ENCODE results near the gene MLH1. TPM values are rescaled to one million over a fixed set of nuclear protein-coding genes. Genes with fewer than 3 reads are reported as not detected.

Gene MLH1
- polyA plus RNA-seq, 2 of the 4 experiments (the other 2 are of a cell fraction) = 61.8 to 73.1 TPM

DNA sequence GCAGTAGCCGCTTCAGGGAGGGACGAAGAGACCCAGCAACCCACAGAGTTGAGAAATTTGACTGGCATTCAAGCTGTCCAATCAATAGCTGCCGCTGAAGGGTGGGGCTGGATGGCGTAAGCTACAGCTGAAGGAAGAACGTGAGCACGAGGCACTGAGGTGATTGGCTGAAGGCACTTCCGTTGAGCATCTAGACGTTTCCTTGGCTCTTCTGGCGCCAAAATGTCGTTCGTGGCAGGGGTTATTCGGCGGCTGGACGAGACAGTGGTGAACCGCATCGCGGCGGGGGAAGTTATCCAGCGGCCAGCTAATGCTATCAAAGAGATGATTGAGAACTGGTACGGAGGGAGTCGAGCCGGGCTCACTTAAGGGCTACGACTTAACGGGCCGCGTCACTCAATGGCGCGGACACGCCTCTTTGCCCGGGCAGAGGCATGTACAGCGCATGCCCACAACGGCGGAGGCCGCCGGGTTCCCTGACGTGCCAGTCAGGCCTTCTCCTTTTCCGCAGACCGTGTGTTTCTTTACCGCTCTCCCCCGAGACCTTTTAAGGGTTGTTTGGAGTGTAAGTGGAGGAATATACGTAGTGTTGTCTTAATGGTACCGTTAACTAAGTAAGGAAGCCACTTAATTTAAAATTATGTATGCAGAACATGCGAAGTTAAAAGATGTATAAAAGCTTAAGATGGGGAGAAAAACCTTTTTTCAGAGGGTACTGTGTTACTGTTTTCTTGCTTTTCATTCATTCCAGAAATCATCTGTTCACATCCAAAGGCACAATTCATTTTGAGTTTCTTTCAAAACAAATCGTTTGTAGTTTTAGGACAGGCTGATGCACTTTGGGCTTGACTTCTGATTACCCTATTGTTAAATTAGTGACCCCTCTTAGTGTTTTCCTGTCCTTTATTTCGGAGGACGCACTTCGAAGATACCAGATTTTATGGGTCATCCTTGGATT, at the start of gene MLH1 (continued):
- no peak for TF ChIP-seq SMC3 (IDR thresholded peaks at IDR 0.05)
- TF ChIP-seq, protein P1, sequence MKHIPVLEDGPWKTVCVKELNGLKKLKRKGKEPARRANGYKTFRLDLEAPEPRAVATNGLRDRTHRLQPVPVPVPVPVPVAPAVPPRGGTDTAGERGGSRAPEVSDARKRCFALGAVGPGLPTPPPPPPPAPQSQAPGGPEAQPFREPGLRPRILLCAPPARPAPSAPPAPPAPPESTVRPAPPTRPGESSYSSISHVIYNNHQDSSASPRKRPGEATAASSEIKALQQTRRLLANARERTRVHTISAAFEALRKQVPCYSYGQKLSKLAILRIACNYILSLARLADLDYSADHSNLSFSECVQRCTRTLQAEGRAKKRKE (CRISPR knock-in tag; IDR thresholded peaks at IDR 0.05; ENCODE audit: low read depth) = no peak
- no peak for TF ChIP-seq NR3C1 (IDR thresholded peaks at IDR 0.05)
- no peak for TF ChIP-seq RARB (CRISPR knock-in tag; IDR thresholded peaks at IDR 0.05)
- no peak for TF ChIP-seq RAD21 (conservative IDR thresholded peaks at IDR 0.05 in 1 of 2, IDR thresholded peaks at IDR 0.05 in 1 of 2)
- TF ChIP-seq BHLHE40 (IDR thresholded peaks at IDR 0.05; ENCODE audit: low read depth, low read length) = peak; percentile 94
- peak; percentile 14; the same call in 1 of the 2 replicates for TF ChIP-seq GATA3 (IDR thresholded peaks at IDR 0.05; ENCODE audit: borderline replicate concordance)
- TF ChIP-seq, protein P2, sequence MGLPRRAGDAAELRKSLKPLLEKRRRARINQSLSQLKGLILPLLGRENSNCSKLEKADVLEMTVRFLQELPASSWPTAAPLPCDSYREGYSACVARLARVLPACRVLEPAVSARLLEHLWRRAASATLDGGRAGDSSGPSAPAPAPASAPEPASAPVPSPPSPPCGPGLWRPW (IDR thresholded peaks at IDR 0.05) = no peak
- TF ChIP-seq RNF2 (IDR thresholded peaks at IDR 0.05; ENCODE audit: borderline replicate concordance, low read depth) = no peak
- no peak for TF ChIP-seq FOSL2 (IDR thresholded peaks at IDR 0.05)
- no peak for TF ChIP-seq FOSL2 (CRISPR knock-in tag; IDR thresholded peaks at IDR 0.05)
- TF ChIP-seq, protein P3, sequence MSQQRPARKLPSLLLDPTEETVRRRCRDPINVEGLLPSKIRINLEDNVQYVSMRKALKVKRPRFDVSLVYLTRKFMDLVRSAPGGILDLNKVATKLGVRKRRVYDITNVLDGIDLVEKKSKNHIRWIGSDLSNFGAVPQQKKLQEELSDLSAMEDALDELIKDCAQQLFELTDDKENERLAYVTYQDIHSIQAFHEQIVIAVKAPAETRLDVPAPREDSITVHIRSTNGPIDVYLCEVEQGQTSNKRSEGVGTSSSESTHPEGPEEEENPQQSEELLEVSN (IDR thresholded peaks at IDR 0.05; ENCODE audit: borderline replicate concordance, low read depth) = peak; percentile 93
- peak; percentile 58 to 89; a peak in 3 of 4 replicates for TF ChIP-seq CEBPB (IDR thresholded peaks at IDR 0.05)
- no peak for TF ChIP-seq CBX2 (IDR thresholded peaks at IDR 0.05; ENCODE audit: borderline replicate concordance, low read depth)
- 0 out of 2 replicates have a peak, but pooled peaks have one; percentile 68 for TF ChIP-seq RFX5 (IDR thresholded peaks at IDR 0.05)
- 0 out of 2 replicates have a peak, but pooled peaks have one; percentile 32 for TF ChIP-seq TFCP2L1 (CRISPR knock-in tag; IDR thresholded peaks at IDR 0.05)
- no peak for TF ChIP-seq HOXB5 (CRISPR knock-in tag; IDR thresholded peaks at IDR 0.05)
- TF ChIP-seq ZFP36 (IDR thresholded peaks at IDR 0.05; ENCODE audit: borderline replicate concordance, partially characterized antibody) = no peak
- 0 out of 2 replicates have a peak, but pooled peaks have one; percentile 15 for TF ChIP-seq KDM5A (IDR thresholded peaks at IDR 0.05)
- no peak for TF ChIP-seq CHD4 (IDR thresholded peaks at IDR 0.05; ENCODE audit: borderline replicate concordance)
- TF ChIP-seq, protein P4, sequence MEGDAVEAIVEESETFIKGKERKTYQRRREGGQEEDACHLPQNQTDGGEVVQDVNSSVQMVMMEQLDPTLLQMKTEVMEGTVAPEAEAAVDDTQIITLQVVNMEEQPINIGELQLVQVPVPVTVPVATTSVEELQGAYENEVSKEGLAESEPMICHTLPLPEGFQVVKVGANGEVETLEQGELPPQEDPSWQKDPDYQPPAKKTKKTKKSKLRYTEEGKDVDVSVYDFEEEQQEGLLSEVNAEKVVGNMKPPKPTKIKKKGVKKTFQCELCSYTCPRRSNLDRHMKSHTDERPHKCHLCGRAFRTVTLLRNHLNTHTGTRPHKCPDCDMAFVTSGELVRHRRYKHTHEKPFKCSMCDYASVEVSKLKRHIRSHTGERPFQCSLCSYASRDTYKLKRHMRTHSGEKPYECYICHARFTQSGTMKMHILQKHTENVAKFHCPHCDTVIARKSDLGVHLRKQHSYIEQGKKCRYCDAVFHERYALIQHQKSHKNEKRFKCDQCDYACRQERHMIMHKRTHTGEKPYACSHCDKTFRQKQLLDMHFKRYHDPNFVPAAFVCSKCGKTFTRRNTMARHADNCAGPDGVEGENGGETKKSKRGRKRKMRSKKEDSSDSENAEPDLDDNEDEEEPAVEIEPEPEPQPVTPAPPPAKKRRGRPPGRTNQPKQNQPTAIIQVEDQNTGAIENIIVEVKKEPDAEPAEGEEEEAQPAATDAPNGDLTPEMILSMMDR (IDR thresholded peaks at IDR 0.05) = no peak

DNA sequence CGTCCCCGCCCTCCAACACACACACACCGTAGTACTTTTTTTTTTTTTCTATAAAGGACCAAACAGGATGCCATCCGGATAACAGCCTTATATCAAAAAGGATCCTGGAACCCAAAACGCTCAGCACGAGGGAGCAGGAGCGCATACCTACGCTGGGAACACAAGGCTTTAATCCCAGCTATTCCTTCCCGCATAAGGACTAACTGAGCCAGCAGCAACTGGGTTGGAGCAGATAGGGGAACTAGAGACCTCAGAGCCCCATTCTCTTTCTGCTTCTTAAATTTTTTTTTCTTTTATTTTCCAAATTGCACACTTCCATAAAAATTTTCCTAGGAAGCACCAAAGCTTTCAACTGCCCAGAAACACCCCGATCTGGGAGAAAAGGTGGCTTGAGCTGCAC, 49.7 kb upstream of the MLH1 start:
- ATAC-seq = peak in 1 of 2 experiments; percentile 20; a peak in 3 of 6 replicates
- Histone ChIP-seq H3K9me3 (peaks cover 30% of the 10 kb centered on the region), H3K4me1 (no peaks in the 10 kb centered on the region), H3K27ac (peak overlapping the region; percentile 70 to 86; a peak in 5 of 6 replicates), H3K4me3 (peak overlapping the region; percentile 55; the same call in 2 of the 3 replicates), H3K4me2 (peak overlapping the region; percentile 85)
- no peak for TF ChIP-seq GATA3 (IDR thresholded peaks at IDR 0.05; ENCODE audit: borderline replicate concordance)
- no peak for TF ChIP-seq TP53 (CRISPR knock-in tag; IDR thresholded peaks at IDR 0.05)
- TF ChIP-seq MYC (IDR thresholded peaks at IDR 0.05; ENCODE audit: borderline replicate concordance, low read length) = no peak
- TF ChIP-seq JUNB (IDR thresholded peaks at IDR 0.05) = no peak
- TF ChIP-seq BHLHE40 (IDR thresholded peaks at IDR 0.05; ENCODE audit: low read depth, low read length) = no peak
- 75% methylated on average over 10 of the region's 10 CpGs for WGBS (ENCODE audit: missing lambda C conversion rate)
- ChIA-PET POLR2A (interaction anchor here (1.0 kb wide), 1 partner anchor 51 kb away, joined by 3 read pairs; no protein-coding TSS in a partner anchor), CTCF (interaction anchor here (1.2 to 2.7 kb wide), 2 partner anchors 15 to 19 kb away, joined by 3 to 13 read pairs; no protein-coding TSS in a partner anchor)
- DNase-seq (ENCODE audit: low read depth in 1 of 2, low spot score in 1 of 2) = no peak
- no peak for FAIRE-seq

All from A549 (cell line).